Activated naive CD8-positive, alpha-beta T cell treated with anti-CD3 and anti-CD28 coated beads, Interleukin-2, amount 10 ng/mL, durations not matched to agents 7 days and 5 days (primary cell): ENCODE measurements around the gene ITPKB. TPM values are rescaled to one million over a fixed set of nuclear protein-coding genes. Genes with fewer than 3 reads are reported as not detected.
A peak's percentile ranks its signal among the peaks of the same experiment; 100 is the strongest.

Experiments
- ATAC-seq: fragments of 150-1000 bp; cut with Tn5 transposase; one replicate; pipeline ENCODE4 v1.10.0; 2021; ENCODE audit warnings: low read depth, moderate library complexity
- POLR2A ChIA-PET: fragments of 350-600 bp; sonication (Branson Sonifier 250); formaldehyde crosslinking; loops from one replicate; lab custom pipeline; 2021; ENCODE audit warnings: antibody characterized with exemption; lab: Charles Lee
- DNase-seq: peaks from one replicate; pipeline ENCODE4 v3.0.0; 2021
- H3K27ac Mint-ChIP-seq: one replicate; pipeline ENCODE4 v1.8.0; 2022; ENCODE audit warnings: mild to moderate bottlenecking, mixed read lengths
- H3K27me3 Mint-ChIP-seq: one replicate; pipeline ENCODE4 v1.8.0; 2022; ENCODE audit warnings: mild to moderate bottlenecking, moderate library complexity, mixed read lengths
- H3K36me3 Mint-ChIP-seq: one replicate; pipeline ENCODE4 v1.8.0; 2021; ENCODE audit warnings: mild to moderate bottlenecking, mixed read lengths
- H3K4me1 Mint-ChIP-seq: one replicate; pipeline ENCODE4 v1.8.0; 2021; ENCODE audit warnings: mixed read lengths
- H3K4me3 Mint-ChIP-seq: one replicate; pipeline ENCODE4 v1.8.0; 2022; ENCODE audit warnings: mild to moderate bottlenecking, moderate library complexity, mixed read lengths
- H3K9me3 Mint-ChIP-seq: one replicate; pipeline ENCODE4 v1.8.0; 2021; ENCODE audit warnings: mixed read lengths
- total RNA-seq, 2 experiments: library from RNA; stranded (reverse); gene quantifications; one replicate each; pipeline ENCODE4 v1.2.3, GENCODE V29; 2021

ITPKB gene
- total RNA-seq, 2 experiments from 2014 or later, result 75.3 to 76.9 TPM

- Mint-ChIP-seq H3K36me3 (peaks cover 22% of the 10 kb centered on the region), H3K27ac (peak overlapping the region; percentile 30), H3K27me3 (no peaks in the 10 kb centered on the region), H3K4me1 (peaks cover 84% of the 10 kb centered on the region), H3K9me3 (no peaks in the 10 kb centered on the region), H3K4me3 (no peak overlapping the region)
- ATAC-seq, result no peak
- POLR2A ChIA-PET, result interaction anchor here (0.7 to 1.4 kb wide), 4 partner anchors 14 to 48 kb away, joined by 4 to 5 read pairs (median 4); no protein-coding TSS in a partner anchor
- DNase-seq, result no peak
These were observed 57.2 kb downstream of the ITPKB start for GRCh38 chr1:226681652-226682493.

- Mint-ChIP-seq H3K9me3 (no peaks in the 10 kb centered on the region), H3K4me1 (peaks cover 89% of the 10 kb centered on the region), H3K27ac (peak overlapping the region; percentile 54), H3K36me3 (peaks cover 19% of the 10 kb centered on the region), H3K27me3 (no peaks in the 10 kb centered on the region), H3K4me3 (peak overlapping the region; percentile 43)
- POLR2A ChIA-PET, result interaction anchor here (0.5 to 1.7 kb wide), 4 partner anchors 22 to 1726 kb away, joined by 3 to 6 read pairs (median 4); partner anchors contain the start of gene TRIM11
- DNase-seq (no peak), ATAC-seq (no peak)
These were observed 58.4 kb downstream of the ITPKB start for GRCh38 chr1:226680653-226681052.

- Mint-ChIP-seq H3K36me3 (peaks cover 13% of the 10 kb centered on the region), H3K27me3 (no peaks in the 10 kb centered on the region), H3K27ac (peak overlapping the region; percentile 93), H3K4me3 (peak overlapping the region; percentile 81), H3K4me1 (peaks cover 87% of the 10 kb centered on the region), H3K9me3 (no peaks in the 10 kb centered on the region)
- POLR2A ChIA-PET, result interaction anchor here (0.6 to 1.7 kb wide), 4 partner anchors 18 to 579 kb away, joined by 3 to 6 read pairs (median 4); no protein-coding TSS in a partner anchor
- DNase-seq (peak; percentile 76), ATAC-seq (peak; percentile 21)
These were observed 59.1 kb downstream of the ITPKB start for GRCh38 chr1:226679853-226680516.

DNA sequence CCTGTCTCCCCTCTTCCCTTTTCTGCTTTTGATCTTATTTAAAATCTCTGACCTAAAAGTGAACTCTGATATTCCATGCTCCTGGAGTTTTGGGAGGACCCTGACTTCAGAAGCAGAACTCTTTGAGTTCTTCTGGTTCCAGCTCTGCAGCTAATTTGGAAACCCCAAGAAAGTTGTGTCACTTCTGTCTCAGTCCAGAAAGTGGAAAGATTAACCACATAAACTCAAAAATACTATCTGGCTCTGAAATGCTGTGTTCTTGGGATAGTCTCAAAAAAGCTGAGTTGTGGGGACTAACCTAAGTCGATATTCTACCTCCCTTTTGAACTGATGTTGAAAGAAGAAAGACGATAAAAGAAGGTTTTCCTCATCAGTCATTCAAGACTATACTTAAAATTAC is 59.8 kb downstream of the ITPKB start:
- DNase-seq, result no peak

GRCh38 chr1:226678701-226679100 is 60.4 kb downstream of the ITPKB start:
- H3K4me3 Mint-ChIP-seq, result peak overlapping the region; percentile 81
- H3K27ac Mint-ChIP-seq, result peak overlapping the region; percentile 93
- H3K9me3 Mint-ChIP-seq, result no peaks in the 10 kb centered on the region
- no peak for DNase-seq
- no peaks in the 10 kb centered on the region for H3K27me3 Mint-ChIP-seq
- POLR2A ChIA-PET, result interaction anchor here (0.6 to 2.7 kb wide), 3 partner anchors 9 to 24 kb away, joined by 3 to 20 read pairs (median 5); no protein-coding TSS in a partner anchor
- peaks cover 86% of the 10 kb centered on the region for H3K4me1 Mint-ChIP-seq
- H3K36me3 Mint-ChIP-seq, result peaks cover 12% of the 10 kb centered on the region
- ATAC-seq, result peak; percentile 9

More for the DNA sequence above, 59.8 kb downstream of the ITPKB start:
- Mint-ChIP-seq H3K9me3 (no peaks in the 10 kb centered on the region), H3K36me3 (peaks cover 15% of the 10 kb centered on the region), H3K4me3 (peak overlapping the region; percentile 81), H3K27me3 (no peaks in the 10 kb centered on the region), H3K27ac (peak overlapping the region; percentile 93), H3K4me1 (peaks cover 88% of the 10 kb centered on the region)
- POLR2A ChIA-PET, result interaction anchor here (1.3 to 1.7 kb wide), 2 partner anchors 17 to 24 kb away, joined by 6 read pairs; no protein-coding TSS in a partner anchor
- no peak for ATAC-seq

GRCh38 chr1:226678251-226678650 is 60.8 kb downstream of the ITPKB start:
- DNase-seq, result no peak
- peaks cover 83% of the 10 kb centered on the region for H3K4me1 Mint-ChIP-seq
- H3K36me3 Mint-ChIP-seq, result peaks cover 10% of the 10 kb centered on the region
- H3K27ac Mint-ChIP-seq, result peak overlapping the region; percentile 93
- ATAC-seq, result no peak
- no peaks in the 10 kb centered on the region for H3K9me3 Mint-ChIP-seq
- H3K27me3 Mint-ChIP-seq, result no peaks in the 10 kb centered on the region
- POLR2A ChIA-PET, result interaction anchor here (0.6 to 2.7 kb wide), 5 partner anchors 9 to 34 kb away, joined by 3 to 20 read pairs (median 7); no protein-coding TSS in a partner anchor
- H3K4me3 Mint-ChIP-seq, result peak overlapping the region; percentile 81

- ATAC-seq (peak; percentile 64), DNase-seq (no peak)
- Mint-ChIP-seq H3K27ac (peak overlapping the region; percentile 89), H3K9me3 (no peaks in the 10 kb centered on the region), H3K36me3 (peaks cover 16% of the 10 kb centered on the region), H3K4me1 (peaks cover 80% of the 10 kb centered on the region), H3K4me3 (peak overlapping the region; percentile 81), H3K27me3 (no peaks in the 10 kb centered on the region)
- POLR2A ChIA-PET, result interaction anchor here (0.6 to 2.7 kb wide), 8 partner anchors 10 to 53 kb away, joined by 3 to 20 read pairs (median 7); no protein-coding TSS in a partner anchor
These were observed 61.8 kb downstream of the ITPKB start for GRCh38 chr1:226677027-226678020.

- POLR2A ChIA-PET, result interaction anchor here (1.1 to 2.7 kb wide), 7 partner anchors 9 to 54 kb away, joined by 3 to 20 read pairs (median 7); no protein-coding TSS in a partner anchor
- Mint-ChIP-seq H3K36me3 (peaks cover 24% of the 10 kb centered on the region), H3K4me1 (peaks cover 85% of the 10 kb centered on the region), H3K27me3 (no peaks in the 10 kb centered on the region), H3K27ac (peak overlapping the region; percentile 89), H3K9me3 (no peaks in the 10 kb centered on the region), H3K4me3 (peak overlapping the region; percentile 81)
- DNase-seq, result no peak
- no peak for ATAC-seq
These were observed 62.7 kb downstream of the ITPKB start for GRCh38 chr1:226676381-226676780.

DNA sequence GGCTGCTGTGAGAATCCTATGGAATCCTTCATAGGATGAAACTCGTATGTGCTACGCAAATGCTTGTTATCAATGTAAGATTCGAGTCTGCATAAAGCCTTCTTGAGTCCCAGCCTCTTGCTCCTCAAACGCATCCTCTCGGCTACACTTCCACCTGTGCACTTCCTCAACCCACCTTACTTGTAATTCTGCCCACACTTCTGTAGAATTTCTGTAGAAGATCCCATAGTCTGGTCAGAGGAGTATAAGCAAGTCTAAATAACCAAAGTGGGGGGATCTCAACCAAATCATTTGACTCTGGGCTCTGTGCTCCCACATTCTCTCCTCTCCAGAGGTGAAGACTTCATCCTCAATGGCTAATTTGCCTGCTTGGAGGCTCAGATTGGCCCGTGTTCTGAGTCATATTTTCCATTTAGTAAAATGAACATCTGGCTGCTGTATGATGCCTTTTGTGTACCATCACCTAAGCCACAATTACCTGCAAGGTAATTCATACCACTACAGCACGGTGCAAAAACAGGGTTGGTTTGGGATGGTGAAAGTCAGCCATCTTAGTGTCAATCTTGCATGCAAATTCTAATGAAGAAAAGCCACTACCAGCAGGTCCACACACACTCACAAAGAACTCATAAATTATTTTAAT is 63.2 kb downstream of the ITPKB start:
- Mint-ChIP-seq H3K4me3 (peak overlapping the region; percentile 81), H3K4me1 (peaks cover 86% of the 10 kb centered on the region), H3K27ac (peak overlapping the region; percentile 94), H3K36me3 (peaks cover 30% of the 10 kb centered on the region), H3K9me3 (no peaks in the 10 kb centered on the region), H3K27me3 (no peaks in the 10 kb centered on the region)
- ATAC-seq, result no peak
- no peak for DNase-seq
- POLR2A ChIA-PET, result interaction anchor here (0.6 to 2.7 kb wide), 4 partner anchors 10 to 124 kb away, joined by 3 to 12 read pairs (median 4); no protein-coding TSS in a partner anchor

- POLR2A ChIA-PET, result interaction anchor here (0.6 to 2.7 kb wide), 6 partner anchors 10 to 125 kb away, joined by 3 to 12 read pairs (median 4); no protein-coding TSS in a partner anchor
- H3K27me3 Mint-ChIP-seq, result no peaks in the 10 kb centered on the region
These were observed 64.0 kb downstream of the ITPKB start for GRCh38 chr1:226674892-226675714.

GRCh38 chr1:226672339-226672762 is 66.7 kb downstream of the ITPKB start:
- no peak for ATAC-seq
- Mint-ChIP-seq H3K4me3 (no peak overlapping the region), H3K27ac (peak overlapping the region; percentile 22), H3K27me3 (no peaks in the 10 kb centered on the region), H3K9me3 (no peaks in the 10 kb centered on the region), H3K4me1 (peaks cover 59% of the 10 kb centered on the region), H3K36me3 (peaks cover 35% of the 10 kb centered on the region)
- POLR2A ChIA-PET, result interaction anchor here (1.3 kb wide), 1 partner anchor 64 kb away, joined by 3 read pairs; no protein-coding TSS in a partner anchor
- DNase-seq, result no peak

More at GRCh38 chr1:226674892-226675714, 64.0 kb downstream of the ITPKB start:
- ATAC-seq (peak; percentile 64), DNase-seq (peak; percentile 72)
- Mint-ChIP-seq H3K9me3 (no peaks in the 10 kb centered on the region), H3K4me3 (peak overlapping the region; percentile 81), H3K4me1 (peaks cover 80% of the 10 kb centered on the region), H3K36me3 (peaks cover 31% of the 10 kb centered on the region), H3K27ac (peak overlapping the region; percentile 94)
